Osteoblast (primary cell): ENCODE measurements around the gene IL17B. TPM values are rescaled to one million over a fixed set of nuclear protein-coding genes. Genes with fewer than 3 reads are reported as not detected.

Experiments
- DNase-seq: peaks from one replicate; pipeline ENCODE4 v3.0.0; 2011; ENCODE audit warnings: low spot score, mixed read lengths; ENCODE audit not compliant: insufficient read length; ENCODE audit errors: missing footprints
- H2AFZ ChIP-seq: 2 replicates; pipeline ENCODE4 v1.6.0; 2011; ENCODE audit warnings: mild to moderate bottlenecking, low read length
- H3K27ac ChIP-seq: 2 replicates; pipeline ENCODE4 v1.5.1; 2011; ENCODE audit warnings: mild to moderate bottlenecking, low read depth, low read length, moderate library complexity
- H3K27me3 ChIP-seq: 2 replicates; pipeline ENCODE4 v1.6.0; 2012; ENCODE audit warnings: mild to moderate bottlenecking, control low read depth, inconsistent platforms, low read length, moderate library complexity; ENCODE audit not compliant: insufficient read depth
- H3K36me3 ChIP-seq: 2 replicates; pipeline ENCODE4 v1.5.1; 2011; ENCODE audit warnings: mild to moderate bottlenecking, low read length, control low read depth, moderate library complexity; ENCODE audit not compliant: insufficient read depth
- H3K4me1 ChIP-seq: 2 replicates; pipeline ENCODE4 v1.5.1; 2011; ENCODE audit warnings: mild to moderate bottlenecking, low read length, control low read depth, moderate library complexity; ENCODE audit not compliant: insufficient read depth
- H3K4me2 ChIP-seq: 2 replicates; pipeline ENCODE4 v1.6.0; 2011; ENCODE audit warnings: mild to moderate bottlenecking, low read length; ENCODE audit not compliant: insufficient read depth
- H3K4me3 ChIP-seq: fragments of 200-600 bp; sonication (generic); 3 replicates; pipeline ENCODE4 v1.5.1; 2012; ENCODE audit warnings: mild to moderate bottlenecking, low read length, inconsistent platforms; ENCODE audit not compliant: insufficient read depth
- H3K79me2 ChIP-seq: 2 replicates; pipeline ENCODE4 v1.6.0; 2012; ENCODE audit warnings: mild to moderate bottlenecking, low read length, control low read depth, inconsistent platforms; ENCODE audit not compliant: insufficient read depth
- H3K9me3 ChIP-seq: 2 replicates; pipeline ENCODE4 v1.5.1; 2011; ENCODE audit warnings: low read depth, low read length, control low read depth
- H4K20me1 ChIP-seq: 2 replicates; pipeline ENCODE4 v1.6.0; 2012; ENCODE audit warnings: mild to moderate bottlenecking, low read length, control low read depth; ENCODE audit not compliant: insufficient read depth
- total RNA-seq: library from RNA; depleted of rRNA; stranded (reverse); fragments of >200 nt; gene quantifications from 2 replicates; pipeline ENCODE4 v1.2.3, GENCODE V29; 2012
- TF ChIP-seq, protein P1 (sequence below): IDR thresholded peaks from 2 replicates; pipeline ENCODE4 v1.5.1; 2011; ENCODE audit warnings: mild to moderate bottlenecking, low read depth, low read length, moderate library complexity; ENCODE audit errors: extremely low read depth

IL17B gene
- total RNA-seq, 1 donor: not detected

DNA sequence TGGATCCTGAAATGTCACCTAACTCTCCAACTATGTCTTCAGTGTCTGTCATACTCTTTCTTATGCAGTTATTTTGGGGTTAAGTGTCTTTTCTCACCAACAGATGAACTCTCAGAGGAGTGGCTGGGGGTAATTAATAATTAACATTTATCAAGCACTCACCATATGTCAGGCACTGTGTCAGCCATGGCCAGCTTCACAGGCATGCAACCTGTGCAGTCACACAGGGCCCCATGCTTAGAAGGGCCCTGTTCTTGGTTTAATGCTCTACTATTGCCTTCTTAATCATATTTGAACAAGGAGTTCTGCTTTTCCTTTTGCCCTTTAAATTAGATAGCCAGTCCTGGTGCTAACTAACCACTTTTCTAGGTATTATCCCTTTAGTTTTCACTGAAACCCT lies 37.2 kb downstream of the IL17B start:
- TF ChIP-seq, protein P1, sequence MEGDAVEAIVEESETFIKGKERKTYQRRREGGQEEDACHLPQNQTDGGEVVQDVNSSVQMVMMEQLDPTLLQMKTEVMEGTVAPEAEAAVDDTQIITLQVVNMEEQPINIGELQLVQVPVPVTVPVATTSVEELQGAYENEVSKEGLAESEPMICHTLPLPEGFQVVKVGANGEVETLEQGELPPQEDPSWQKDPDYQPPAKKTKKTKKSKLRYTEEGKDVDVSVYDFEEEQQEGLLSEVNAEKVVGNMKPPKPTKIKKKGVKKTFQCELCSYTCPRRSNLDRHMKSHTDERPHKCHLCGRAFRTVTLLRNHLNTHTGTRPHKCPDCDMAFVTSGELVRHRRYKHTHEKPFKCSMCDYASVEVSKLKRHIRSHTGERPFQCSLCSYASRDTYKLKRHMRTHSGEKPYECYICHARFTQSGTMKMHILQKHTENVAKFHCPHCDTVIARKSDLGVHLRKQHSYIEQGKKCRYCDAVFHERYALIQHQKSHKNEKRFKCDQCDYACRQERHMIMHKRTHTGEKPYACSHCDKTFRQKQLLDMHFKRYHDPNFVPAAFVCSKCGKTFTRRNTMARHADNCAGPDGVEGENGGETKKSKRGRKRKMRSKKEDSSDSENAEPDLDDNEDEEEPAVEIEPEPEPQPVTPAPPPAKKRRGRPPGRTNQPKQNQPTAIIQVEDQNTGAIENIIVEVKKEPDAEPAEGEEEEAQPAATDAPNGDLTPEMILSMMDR: no peak
- Histone ChIP-seq H4K20me1 (no peaks in the 10 kb centered on the region), H2AFZ (no peak overlapping the region), H3K79me2 (peaks cover 13% of the 10 kb centered on the region), H3K27me3 (no peaks in the 10 kb centered on the region), H3K36me3 (no peaks in the 10 kb centered on the region), H3K27ac (no peak overlapping the region), H3K9me3 (no peaks in the 10 kb centered on the region), H3K4me3 (no peak overlapping the region), H3K4me1 (peaks cover 13% of the 10 kb centered on the region), H3K4me2 (no peak overlapping the region)
- no peak for DNase-seq

DNA sequence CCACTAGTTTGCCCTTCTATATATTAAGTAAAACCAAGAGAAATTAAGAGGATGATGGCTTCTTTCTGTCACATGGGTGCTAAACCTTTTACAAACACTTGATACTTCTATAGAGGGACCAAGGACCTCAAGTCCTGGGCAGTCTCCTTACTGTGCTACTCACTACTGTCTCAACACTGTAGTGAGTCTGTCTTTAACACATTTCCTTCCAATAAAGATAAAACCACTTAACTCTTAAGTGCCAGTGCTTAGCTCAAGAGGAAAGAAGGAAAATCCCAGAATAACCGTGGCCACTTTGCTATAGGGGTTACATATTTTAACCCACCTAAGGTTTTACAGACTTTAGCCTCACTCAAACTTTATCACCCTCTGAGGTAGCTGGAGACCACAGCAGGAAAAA lies 38.2 kb downstream of the IL17B start:
- Histone ChIP-seq H3K4me1 (peaks cover 7% of the 10 kb centered on the region), H3K27ac (no peak overlapping the region), H3K36me3 (no peaks in the 10 kb centered on the region), H3K4me2 (no peak overlapping the region), H3K4me3 (no peak overlapping the region), H3K79me2 (peaks cover 6% of the 10 kb centered on the region), H3K27me3 (no peaks in the 10 kb centered on the region), H3K9me3 (no peaks in the 10 kb centered on the region), H2AFZ (no peak overlapping the region), H4K20me1 (no peaks in the 10 kb centered on the region)
- DNase-seq: no peak
- TF ChIP-seq, protein P1: no peak

- no peak for DNase-seq
- peaks cover 12% of the 10 kb centered on the region for H3K4me1 ChIP-seq
- H2AFZ ChIP-seq: no peak overlapping the region
- H3K9me3 ChIP-seq: no peaks in the 10 kb centered on the region
- TF ChIP-seq, protein P1: no peak
- H3K36me3 ChIP-seq: no peaks in the 10 kb centered on the region
- no peaks in the 10 kb centered on the region for H4K20me1 ChIP-seq
- H3K27ac ChIP-seq: no peak overlapping the region
- H3K4me2 ChIP-seq: no peak overlapping the region
- no peak overlapping the region for H3K4me3 ChIP-seq
- H3K79me2 ChIP-seq: no peaks in the 10 kb centered on the region
- no peaks in the 10 kb centered on the region for H3K27me3 ChIP-seq
These were observed 40.7 kb downstream of the IL17B start for GRCh38 chr5:149338364-149338763.

DNA sequence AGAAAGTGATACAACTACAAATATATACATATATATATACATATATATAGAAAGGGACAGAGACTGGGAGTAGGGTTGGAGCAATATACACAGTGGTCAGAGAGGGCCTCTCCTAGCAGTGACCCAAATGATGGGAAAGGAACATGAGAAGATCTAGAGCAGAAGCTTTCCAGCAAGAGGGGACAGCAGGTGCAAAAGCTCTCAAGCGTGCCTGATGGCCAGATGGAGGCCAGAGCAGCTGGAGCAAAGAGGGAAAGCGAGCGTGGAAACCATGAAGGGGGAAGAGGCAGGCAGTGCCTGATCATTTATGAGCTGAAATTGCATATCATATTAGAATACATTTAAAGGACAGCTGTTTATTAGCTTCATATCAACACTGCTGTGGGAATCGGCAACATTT lies 41.4 kb downstream of the IL17B start:
- Histone ChIP-seq H3K27me3 (no peaks in the 10 kb centered on the region), H2AFZ (no peak overlapping the region), H3K79me2 (no peaks in the 10 kb centered on the region), H4K20me1 (no peaks in the 10 kb centered on the region), H3K4me3 (no peak overlapping the region), H3K4me2 (no peak overlapping the region), H3K9me3 (no peaks in the 10 kb centered on the region), H3K27ac (no peak overlapping the region), H3K4me1 (peaks cover 14% of the 10 kb centered on the region), H3K36me3 (no peaks in the 10 kb centered on the region)
- TF ChIP-seq, protein P1: no peak
- no peak for DNase-seq
